Mesenchymal stem cell (in vitro differentiated cells and primary cell): ENCODE data around the gene CLCN6.

Experiments
- DNase-seq: peaks from one replicate; pipeline ENCODE4 v3.0.0-alpha.2; 2013
- H2AFZ ChIP-seq: one replicate; pipeline ENCODE4 v1.6.1; 2013; ENCODE audit warnings: low read depth, mild to moderate bottlenecking, control low read depth, inconsistent platforms, low read length, moderate library complexity
- H2AK5ac ChIP-seq: 2 replicates; pipeline ENCODE4 v1.6.1; 2013; ENCODE audit warnings: low read length, moderate library complexity, mild to moderate bottlenecking, inconsistent platforms; ENCODE audit not compliant: severe bottlenecking
- H2BK120ac ChIP-seq: one replicate; pipeline ENCODE4 v1.6.1; 2013; ENCODE audit warnings: low read depth, mild to moderate bottlenecking, inconsistent platforms, low read length, moderate library complexity
- H2BK12ac ChIP-seq, 2 experiments: one replicate each; pipeline ENCODE4 v1.6.1; 2013; ENCODE audit warnings: inconsistent platforms in 2 of 2, low read length in 2 of 2, mild to moderate bottlenecking in 2 of 2, moderate library complexity in 2 of 2, control low read depth in 1 of 2
- H2BK15ac ChIP-seq: one replicate; pipeline ENCODE4 v1.6.1; 2013; ENCODE audit warnings: mild to moderate bottlenecking, low read depth, inconsistent platforms; ENCODE audit not compliant: poor library complexity, severe bottlenecking
- H2BK5ac ChIP-seq: 2 replicates; pipeline ENCODE4 v1.6.1; 2013; ENCODE audit warnings: low read depth, mild to moderate bottlenecking, low read length, control low read depth, inconsistent platforms; ENCODE audit not compliant: poor library complexity, severe bottlenecking
- H3K14ac ChIP-seq, 2 experiments: one replicate each; pipeline ENCODE4 v1.6.1; 2013; ENCODE audit warnings: inconsistent platforms in 2 of 2, low read length in 2 of 2, control low read depth in 1 of 2, mild to moderate bottlenecking in 1 of 2, moderate library complexity in 1 of 2
- H3K18ac ChIP-seq, 2 experiments: one replicate each; pipeline ENCODE4 v1.6.1; 2013; ENCODE audit warnings: inconsistent platforms in 2 of 2, low read length in 2 of 2, control low read depth in 1 of 2, low read depth in 1 of 2, mild to moderate bottlenecking in 1 of 2
- H3K23ac ChIP-seq, 2 experiments: one replicate each; pipeline ENCODE4 v1.6.1; 2013; ENCODE audit warnings: inconsistent platforms in 2 of 2, low read length in 2 of 2, mild to moderate bottlenecking in 2 of 2, moderate library complexity in 2 of 2, control low read depth in 1 of 2
- H3K27ac ChIP-seq: 2 replicates; pipeline ENCODE4 v1.5.1; 2013; ENCODE audit warnings: mild to moderate bottlenecking, moderate library complexity, low read length, control low read depth, inconsistent platforms; ENCODE audit not compliant: poor library complexity, severe bottlenecking
- H3K27me3 ChIP-seq, 2 experiments: 2 replicates each; pipeline versions ENCODE4 v1.6.1 to v1.7.0; 2013; ENCODE audit warnings: low read length in 2 of 2, mild to moderate bottlenecking in 2 of 2, moderate library complexity in 2 of 2, control low read depth in 1 of 2, inconsistent platforms in 1 of 2; ENCODE audit not compliant: control insufficient read depth in 1 of 2, insufficient read depth in 1 of 2
- H3K36me3 ChIP-seq, 2 experiments: 2 replicates each; pipeline versions ENCODE4 v1.6.1 to v1.7.0; 2013; ENCODE audit warnings: low read length in 2 of 2, control low read depth in 1 of 2, inconsistent platforms in 1 of 2, low read depth in 1 of 2, mild to moderate bottlenecking in 1 of 2; ENCODE audit not compliant: insufficient read depth in 2 of 2, control insufficient read depth in 1 of 2
- H3K4ac ChIP-seq, 2 experiments: one replicate each; pipeline ENCODE4 v1.6.1; 2013; ENCODE audit warnings: inconsistent platforms in 2 of 2, low read length in 2 of 2, mild to moderate bottlenecking in 2 of 2, moderate library complexity in 2 of 2, control low read depth in 1 of 2, low read depth in 1 of 2
- H3K4me1 ChIP-seq: 2 replicates; pipeline ENCODE4 v1.6.1; 2013; ENCODE audit warnings: low read depth, low read length, control low read depth; ENCODE audit not compliant: control insufficient read depth, insufficient read depth
- H3K4me2 ChIP-seq: 2 replicates; pipeline ENCODE4 v1.6.1; 2013; ENCODE audit warnings: low read length, mild to moderate bottlenecking, inconsistent platforms; ENCODE audit not compliant: poor library complexity, severe bottlenecking
- H3K4me3 ChIP-seq, 2 experiments: 2 replicates each; pipeline versions ENCODE4 v1.5.1 to v1.7.0; 2013; ENCODE audit warnings: low read length in 2 of 2, mild to moderate bottlenecking in 2 of 2, control low read depth in 1 of 2, low read depth in 1 of 2; ENCODE audit not compliant: insufficient read depth in 1 of 2
- H3K79me1 ChIP-seq: replicated peaks from 2 replicates; pipeline ENCODE4 v1.6.1; 2013; ENCODE audit warnings: mild to moderate bottlenecking, control low read depth, low read length, inconsistent platforms; ENCODE audit not compliant: poor library complexity, severe bottlenecking
- H3K9ac ChIP-seq: 2 replicates; pipeline ENCODE4 v1.7.0; 2013; ENCODE audit warnings: mild to moderate bottlenecking, low read length, moderate library complexity
- H3K9me3 ChIP-seq: 2 replicates; pipeline ENCODE4 v1.7.0; 2013; ENCODE audit warnings: mild to moderate bottlenecking, low read length; ENCODE audit not compliant: control insufficient read depth
- H4K8ac ChIP-seq: one replicate; pipeline ENCODE4 v1.6.1; 2013; ENCODE audit warnings: inconsistent platforms, mild to moderate bottlenecking, low read length, moderate library complexity
- H4K91ac ChIP-seq: one replicate; pipeline ENCODE4 v1.6.1; 2013; ENCODE audit warnings: mild to moderate bottlenecking, low read length, inconsistent platforms
- WGBS: methylation state at CpG from one replicate; pipeline ENCODE4 v1.1.7; 2013; ENCODE audit warnings: mixed read lengths; 5-methylcytosine and 5-hydroxymethylcytosine counted together

CLCN6 gene

GRCh38 chr1:11787251-11787803 is 18.7 kb upstream of the CLCN6 start:
- H3K4ac ChIP-seq, result peak overlapping the region; percentile 54 to 75
- H3K27me3 ChIP-seq, result no peaks in the 10 kb centered on the region
- H3K4me3 ChIP-seq, result peak overlapping the region in 1 of 2 experiments; percentile 60
- H2AK5ac ChIP-seq, result peak overlapping the region; percentile 77
- H3K9ac ChIP-seq, result peak overlapping the region; percentile 49
- 38% methylated on average over 14 of the region's 16 CpGs for WGBS
- H3K4me2 ChIP-seq, result peak overlapping the region; percentile 8
- peak overlapping the region; percentile 44 for H2BK15ac ChIP-seq
- H2BK5ac ChIP-seq, result no peak overlapping the region
- peaks cover 4% of the 10 kb centered on the region for H3K79me1 ChIP-seq
- peak overlapping the region; percentile 36 for H2AFZ ChIP-seq
- DNase-seq, result peak; percentile 51
- H3K9me3 ChIP-seq, result no peaks in the 10 kb centered on the region
- H4K91ac ChIP-seq, result peak overlapping the region; percentile 31
- H3K18ac ChIP-seq, result peak overlapping the region; percentile 6 to 84
- H2BK120ac ChIP-seq, result no peak overlapping the region
- H3K36me3 ChIP-seq, result peaks cover 24 to 34% of the 10 kb centered on the region in 2 experiments
- no peak overlapping the region for H3K23ac ChIP-seq
- peaks cover 43% of the 10 kb centered on the region for H3K4me1 ChIP-seq
- peak overlapping the region in 1 of 2 experiments; percentile 61 for H3K14ac ChIP-seq
- peak overlapping the region; percentile 67 for H4K8ac ChIP-seq
- peak overlapping the region; percentile 33 for H3K27ac ChIP-seq
- H2BK12ac ChIP-seq, result peak overlapping the region in 1 of 2 experiments; percentile 94

- 85% methylated on average over 14 of the region's 14 CpGs for WGBS
- Histone ChIP-seq H3K27me3 (no peaks in the 10 kb centered on the region), H3K4me1 (peaks cover 43% of the 10 kb centered on the region), H4K8ac (peak overlapping the region; percentile 20), H3K4ac (peak overlapping the region; percentile 54 to 64), H2BK15ac (no peak overlapping the region), H2AK5ac (peak overlapping the region; percentile 49), H3K4me3 (no peak overlapping the region), H3K9me3 (no peaks in the 10 kb centered on the region), H3K27ac (no peak overlapping the region), H3K79me1 (peaks cover 4% of the 10 kb centered on the region), H2BK12ac (peak overlapping the region in 1 of 2 experiments; percentile 94), H2AFZ (no peak overlapping the region), H3K36me3 (peaks cover 30 to 40% of the 10 kb centered on the region in 2 experiments), H3K9ac (peak overlapping the region; percentile 49), H3K23ac (peak overlapping the region in 1 of 2 experiments; percentile 11), H3K18ac (peak overlapping the region; percentile 6 to 81), H2BK5ac (no peak overlapping the region), H3K4me2 (no peak overlapping the region), H4K91ac (peak overlapping the region; percentile 31), H3K14ac (peak overlapping the region in 1 of 2 experiments; percentile 57), H2BK120ac (no peak overlapping the region)
- DNase-seq, result no peak
These were observed 18.1 kb upstream of the CLCN6 start for GRCh38 chr1:11787804-11788436.

- H2BK12ac ChIP-seq, result peak overlapping the region; percentile 48 to 79
- no peak overlapping the region for H3K4me3 ChIP-seq
- peak overlapping the region; percentile 43 for H4K91ac ChIP-seq
- H3K36me3 ChIP-seq, result peaks cover 33 to 43% of the 10 kb centered on the region in 2 experiments
- H2BK5ac ChIP-seq, result no peak overlapping the region
- 97% methylated on average over 14 of the region's 14 CpGs for WGBS
- peak overlapping the region in 1 of 2 experiments; percentile 70 for H3K18ac ChIP-seq
- H3K4me1 ChIP-seq, result peaks cover 43% of the 10 kb centered on the region
- peak overlapping the region in 1 of 2 experiments; percentile 46 for H3K23ac ChIP-seq
- no peaks in the 10 kb centered on the region for H3K9me3 ChIP-seq
- no peak overlapping the region for H3K27ac ChIP-seq
- H2BK15ac ChIP-seq, result peak overlapping the region; percentile 60
- H3K79me1 ChIP-seq, result peaks cover 4% of the 10 kb centered on the region
- no peak overlapping the region for H3K4ac ChIP-seq
- peak overlapping the region in 1 of 2 experiments; percentile 28 for H3K14ac ChIP-seq
- no peaks in the 10 kb centered on the region for H3K27me3 ChIP-seq
- no peak for DNase-seq
- H3K4me2 ChIP-seq, result no peak overlapping the region
- H2BK120ac ChIP-seq, result no peak overlapping the region
- peak overlapping the region; percentile 7 for H4K8ac ChIP-seq
- H2AK5ac ChIP-seq, result peak overlapping the region; percentile 26
- H2AFZ ChIP-seq, result no peak overlapping the region
- no peak overlapping the region for H3K9ac ChIP-seq
These were observed 17.4 kb upstream of the CLCN6 start for GRCh38 chr1:11788549-11789053.
